ENCODE measurements around the gene SKP1.

SKP1 gene

GRCh38 chr5:134142052-134142451 lies 34.7 kb downstream of the SKP1 start:
- DNase-seq = peak; percentile 15

GRCh38 chr5:134141331-134142050 lies 35.3 kb downstream of the SKP1 start:
- DNase-seq = peak; percentile 15

- DNase-seq = peak; percentile 65
Measured at GRCh38 chr5:134140530-134141201, 36.1 kb downstream of the SKP1 start.

GRCh38 chr5:134139891-134140469 lies 36.8 kb downstream of the SKP1 start:
- peak; percentile 14 for DNase-seq

- DNase-seq = peak; percentile 13
Measured at GRCh38 chr5:134139377-134139851, 37.3 kb downstream of the SKP1 start.

GRCh38 chr5:134138416-134139376 lies 38.1 kb downstream of the SKP1 start:
- peak; percentile 65 for DNase-seq

- DNase-seq = peak; percentile 12
Measured at GRCh38 chr5:134136771-134137170, 40.0 kb downstream of the SKP1 start.

GRCh38 chr5:134136221-134136631 lies 40.5 kb downstream of the SKP1 start:
- DNase-seq = peak; percentile 13

GRCh38 chr5:134135091-134135655 lies 41.6 kb downstream of the SKP1 start:
- peak; percentile 11 for DNase-seq

GRCh38 chr5:134133995-134134541 lies 42.7 kb downstream of the SKP1 start:
- DNase-seq = peak; percentile 14

GRCh38 chr5:134133188-134133994 lies 43.4 kb downstream of the SKP1 start:
- peak; percentile 17 for DNase-seq

GRCh38 chr5:134132372-134133187 lies 44.2 kb downstream of the SKP1 start:
- DNase-seq = peak; percentile 79

GRCh38 chr5:134131578-134132350 lies 45.0 kb downstream of the SKP1 start:
- no peak for DNase-seq

- DNase-seq = peak; percentile 59
Measured at GRCh38 chr5:134131165-134131564, 45.6 kb downstream of the SKP1 start.

- no peak for DNase-seq
Measured at GRCh38 chr5:134130239-134130945, 46.4 kb downstream of the SKP1 start.

GRCh38 chr5:134129411-134130238 lies 47.1 kb downstream of the SKP1 start:
- no peak for DNase-seq

GRCh38 chr5:134128648-134128995 lies 48.1 kb downstream of the SKP1 start:
- no peak for DNase-seq

Measured in activated CD8-positive, alpha-beta memory T cell treated with anti-CD3 and anti-CD28 coated beads, Interleukin-2, amount 50 U/mL, for 4 hours (primary cell).